ENCODE data around the gene TLNRD1.
"Not testable (repeated sequence)": the region's sequence is repeated elsewhere in the genome, so short reads cannot be mapped to it uniquely, and the experiment has no call there.

TLNRD1 gene

DNA sequence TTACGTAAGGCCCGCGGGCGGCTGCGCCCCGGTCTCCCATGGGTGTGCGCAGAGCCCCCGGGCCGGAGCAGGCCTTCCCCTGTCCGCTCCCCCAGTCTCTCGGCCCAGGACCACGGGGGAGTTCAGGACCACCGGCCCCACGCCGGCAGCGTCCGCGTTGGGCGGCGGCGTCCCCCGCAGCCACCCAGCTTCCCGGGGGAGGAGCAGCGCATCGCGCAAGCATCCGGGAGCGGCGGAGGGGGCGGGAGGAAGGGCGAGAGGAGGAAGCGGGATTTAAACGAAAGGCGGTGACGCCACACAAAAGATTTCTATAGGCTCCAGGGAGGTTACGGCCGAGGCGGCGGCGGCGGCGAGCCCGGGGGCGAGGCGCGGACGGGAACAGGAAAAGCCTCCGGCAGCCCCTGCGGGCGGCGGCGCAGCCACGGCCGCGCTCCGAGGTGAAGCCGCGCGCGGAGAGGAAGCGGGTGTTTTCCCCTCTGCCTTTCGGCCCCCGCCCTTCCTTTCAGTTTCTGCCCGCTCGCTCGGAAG, at the start of gene TLNRD1:
Gene TLNRD1, plus strand, starts transcription at position 300 of the 528 bp plus-strand sequence. CDS start 1,349 bp downstream, outside the sequence.
- no peak for DNase-seq (ENCODE audit: low spot score)

DNA sequence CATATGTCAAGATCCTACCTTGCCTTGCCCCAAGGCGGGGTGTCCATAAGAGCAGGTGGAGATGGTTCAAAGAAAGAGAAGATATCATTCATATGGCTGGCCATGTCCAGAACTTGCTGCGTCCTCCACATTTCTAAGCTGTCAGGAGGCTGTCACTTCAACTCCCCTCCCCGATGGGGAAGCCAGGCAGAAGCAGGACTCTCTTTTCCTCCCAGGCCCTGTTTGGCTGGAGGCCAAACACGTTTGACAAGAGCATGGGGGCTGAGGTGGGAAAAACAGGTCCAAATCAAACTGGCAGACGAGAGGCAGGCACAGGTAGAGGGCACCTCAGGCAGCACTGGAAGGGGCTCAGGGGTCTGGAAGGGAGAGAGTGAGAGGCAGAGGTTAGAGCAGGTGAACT, 48.8 kb upstream of the TLNRD1 start:
- DNase-seq (ENCODE audit: low spot score): no peak

DNA sequence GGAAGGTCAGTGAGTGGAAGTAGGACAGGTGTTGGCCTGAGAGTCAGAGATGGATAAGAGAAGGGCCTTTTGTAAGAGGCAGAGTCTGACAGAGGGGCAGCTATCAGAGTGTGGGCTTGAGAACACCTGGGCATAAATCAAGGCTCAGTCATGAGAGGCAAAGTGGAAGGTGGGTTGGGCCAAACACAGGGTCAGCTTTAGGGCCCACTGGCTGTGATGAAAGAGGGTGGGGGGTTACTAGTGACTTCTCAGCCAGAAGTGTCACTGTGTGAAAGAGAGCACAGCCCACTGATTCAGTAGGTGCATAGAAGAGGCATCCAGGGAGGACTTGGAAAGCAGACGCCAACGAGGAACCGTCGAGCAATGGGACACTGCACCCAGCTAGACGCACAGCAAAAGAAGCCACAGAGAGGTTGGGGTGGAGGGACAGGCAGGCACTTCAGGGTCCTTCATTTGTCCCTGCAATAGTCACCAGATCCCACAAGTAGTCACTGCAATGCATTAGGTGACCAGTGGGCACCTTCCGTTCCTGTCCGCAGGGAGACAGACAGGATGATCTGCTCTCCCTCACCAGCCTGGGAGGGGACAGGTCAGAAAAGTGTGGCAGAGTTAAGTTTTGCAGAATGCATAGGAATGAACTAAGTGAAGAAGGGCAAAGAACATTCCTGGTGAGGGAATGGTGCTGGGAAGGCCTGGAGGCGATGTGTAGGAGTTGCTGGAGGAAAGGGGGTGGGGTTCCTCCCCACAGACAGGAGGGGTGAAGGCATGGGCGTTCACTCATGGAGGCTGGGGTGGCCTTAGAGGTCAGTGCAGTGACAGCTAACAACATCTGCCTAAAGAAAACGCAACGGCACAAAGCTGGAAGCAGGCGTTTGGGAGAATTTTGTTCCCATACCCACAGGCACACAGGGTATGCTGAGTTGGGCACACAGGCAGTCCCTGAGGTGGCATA, 47.4 kb upstream of the TLNRD1 start:
- no peak for DNase-seq (ENCODE audit: low spot score)

DNA sequence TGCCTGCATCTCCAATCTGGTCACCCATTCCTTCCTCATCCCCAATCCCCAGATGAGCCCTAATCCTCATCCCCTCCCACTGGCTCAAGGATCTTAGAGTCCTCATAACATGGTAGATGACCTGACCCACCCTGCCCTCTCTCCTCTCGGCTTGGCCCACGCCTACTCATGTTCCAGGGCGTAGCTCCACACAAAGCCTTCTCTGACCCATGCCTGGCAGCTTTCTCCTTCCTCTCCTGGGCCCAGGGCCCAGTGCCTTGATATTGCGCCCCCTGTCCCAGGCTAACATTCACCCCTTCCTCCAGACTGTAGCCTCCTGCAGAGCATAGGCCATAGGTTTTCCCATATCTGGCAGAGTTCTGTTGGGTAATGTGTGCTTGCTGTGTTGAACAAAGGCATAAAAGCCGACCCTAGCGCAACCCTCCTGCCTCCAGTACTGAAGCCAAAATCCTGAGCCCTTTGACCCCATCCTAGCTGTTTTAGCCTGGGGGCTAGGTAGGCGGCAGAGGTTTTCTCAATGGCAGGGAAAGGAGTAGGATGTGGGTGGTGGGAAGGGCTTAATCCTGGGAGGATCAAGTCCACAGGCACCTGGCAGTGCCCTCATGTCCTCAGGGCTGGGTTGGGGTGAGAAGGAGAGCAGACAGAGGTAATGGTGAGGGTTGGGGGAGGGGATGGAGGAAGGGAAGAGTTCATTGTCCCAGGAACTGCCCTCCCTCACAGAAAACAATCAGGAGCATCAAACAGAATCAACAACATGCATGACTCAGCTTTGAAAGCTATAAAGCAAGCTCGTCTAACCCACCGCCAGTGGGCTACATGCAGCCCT, 46.6 kb upstream of the TLNRD1 start:
- DNase-seq (ENCODE audit: low spot score): no peak

DNA sequence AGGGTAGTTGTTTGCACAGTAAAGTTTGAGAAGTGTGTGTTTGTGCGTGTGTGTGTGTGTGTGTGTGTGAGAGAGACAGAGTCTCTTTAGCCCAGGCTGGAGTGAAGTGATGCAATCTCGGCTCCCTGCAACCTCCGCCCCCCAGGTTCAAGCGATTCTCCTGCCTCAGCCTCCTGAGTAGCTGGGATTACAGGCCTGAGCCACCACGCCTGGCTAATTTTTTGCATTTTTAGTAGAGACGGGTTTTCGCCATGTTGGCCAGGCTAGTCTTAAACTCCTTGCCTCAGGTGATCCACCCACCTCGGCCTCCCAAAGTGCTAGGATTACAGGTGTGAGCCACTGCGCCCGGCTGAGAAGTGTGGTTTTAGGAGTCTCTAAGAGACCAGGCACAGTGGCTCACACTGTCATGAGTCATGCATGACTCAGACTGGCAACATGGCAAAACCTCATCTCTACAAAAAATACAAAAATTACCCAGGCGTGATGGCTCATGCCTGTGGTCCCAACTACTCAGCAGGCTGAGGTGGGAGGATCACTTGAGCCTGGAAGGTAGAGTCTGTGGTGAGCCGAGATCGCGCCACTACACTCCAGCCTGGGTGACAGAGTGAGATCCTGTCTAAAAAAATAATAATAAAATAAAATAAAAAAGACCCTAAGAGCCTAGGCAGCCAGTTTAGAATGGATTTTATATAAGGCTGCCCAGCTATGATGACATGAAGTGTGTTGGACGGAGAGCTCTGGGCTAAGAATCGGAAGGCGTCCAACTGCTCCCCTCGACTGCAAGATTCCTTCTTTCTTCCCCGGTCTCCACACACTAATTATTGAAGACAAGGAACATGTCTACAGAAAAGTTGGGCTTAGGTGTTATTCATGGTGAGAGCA, 44.9 kb upstream of the TLNRD1 start:
- DNase-seq (ENCODE audit: low spot score): not testable (repeated sequence)

DNA sequence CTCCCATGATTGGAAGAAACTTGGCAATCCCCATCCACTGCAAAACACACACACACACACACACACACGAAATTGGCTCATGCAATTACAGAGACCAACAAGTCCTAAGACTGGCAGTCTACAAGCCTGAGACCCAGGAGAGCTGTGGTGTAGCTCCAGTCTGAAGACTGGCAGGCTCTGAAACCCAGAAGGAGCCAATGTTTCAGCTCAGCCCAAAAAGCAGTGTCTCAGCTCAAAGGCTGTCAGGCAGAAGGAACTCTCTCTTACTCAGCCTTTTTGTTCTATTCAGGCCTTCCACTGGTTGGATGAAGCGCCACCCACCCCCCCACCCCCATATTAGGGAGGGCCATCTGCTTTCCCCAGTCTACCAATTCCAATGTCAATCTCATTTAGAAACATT, 43.2 kb upstream of the TLNRD1 start:
- DNase-seq (ENCODE audit: low spot score): no peak

DNA sequence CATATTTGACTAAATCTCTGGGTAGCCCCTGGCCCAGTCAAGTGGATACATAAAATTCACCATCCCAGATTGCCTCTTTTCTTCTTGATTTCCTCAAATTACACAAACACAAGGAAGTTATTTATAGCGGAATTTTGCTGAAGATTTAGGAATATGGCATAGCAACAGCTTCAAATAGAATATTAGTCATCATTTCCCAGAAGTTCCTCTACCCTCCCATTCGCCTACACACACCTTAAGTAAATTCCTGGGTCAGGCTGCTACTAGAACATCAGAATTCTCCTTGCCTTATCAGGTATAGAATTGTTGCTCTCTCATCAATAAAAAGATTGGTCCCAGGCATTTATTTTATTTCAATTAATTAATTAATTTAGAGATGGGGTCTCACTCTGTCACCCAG, 42.7 kb upstream of the TLNRD1 start:
- DNase-seq (ENCODE audit: low spot score): no peak

DNA sequence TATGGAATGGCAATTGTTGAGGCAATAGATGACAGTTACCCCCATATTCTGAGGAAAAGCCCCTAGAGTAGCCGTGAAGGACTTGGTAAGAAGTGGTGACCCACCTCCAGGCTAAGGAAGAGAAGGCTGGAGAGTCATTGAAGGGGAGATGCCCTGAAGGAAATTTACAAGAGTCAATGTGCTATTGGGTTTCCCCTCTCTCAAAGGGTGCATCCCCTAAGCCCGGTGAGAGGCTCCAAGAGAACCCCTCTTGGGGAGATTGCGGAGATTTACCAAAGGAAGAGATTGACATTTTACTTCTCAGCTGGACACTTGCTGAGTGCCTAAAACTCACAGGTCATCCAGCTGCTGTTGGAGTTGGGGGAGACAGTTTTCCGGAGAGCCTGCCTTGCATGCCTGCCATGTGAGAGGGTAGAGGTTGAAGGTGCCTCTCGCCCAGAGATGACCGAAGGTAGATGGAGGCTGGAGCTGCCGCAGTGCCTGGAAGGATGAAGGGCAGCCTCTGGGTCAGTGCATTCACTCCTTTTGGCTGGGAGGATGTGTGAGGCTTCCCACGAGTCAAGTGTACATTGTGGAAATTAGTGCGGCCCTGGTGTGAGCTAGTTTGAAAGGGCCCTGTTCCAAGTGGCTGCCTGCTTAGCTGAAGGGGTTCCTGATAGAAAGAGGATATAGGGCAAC, 41.8 kb upstream of the TLNRD1 start:
- no peak for DNase-seq (ENCODE audit: low spot score)

DNA sequence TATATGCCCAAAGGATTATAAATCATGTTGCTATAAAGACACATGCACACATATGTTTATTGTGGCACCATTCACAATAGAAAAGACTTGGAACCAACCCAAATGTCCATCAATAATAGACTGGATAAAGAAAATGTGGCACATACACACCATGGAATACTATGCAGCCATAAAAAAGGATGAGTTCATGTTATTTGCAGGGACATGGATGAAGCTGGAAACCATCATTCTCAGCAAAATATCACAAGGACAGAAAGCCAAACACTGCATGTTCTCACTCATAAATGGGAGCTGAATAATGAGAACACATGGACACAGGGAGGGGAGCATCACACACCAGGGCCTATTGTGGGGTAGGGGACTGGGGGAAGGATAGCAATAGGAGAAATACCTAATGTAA, 35.3 kb upstream of the TLNRD1 start:
- not testable (repeated sequence) for DNase-seq (ENCODE audit: low spot score)

DNA sequence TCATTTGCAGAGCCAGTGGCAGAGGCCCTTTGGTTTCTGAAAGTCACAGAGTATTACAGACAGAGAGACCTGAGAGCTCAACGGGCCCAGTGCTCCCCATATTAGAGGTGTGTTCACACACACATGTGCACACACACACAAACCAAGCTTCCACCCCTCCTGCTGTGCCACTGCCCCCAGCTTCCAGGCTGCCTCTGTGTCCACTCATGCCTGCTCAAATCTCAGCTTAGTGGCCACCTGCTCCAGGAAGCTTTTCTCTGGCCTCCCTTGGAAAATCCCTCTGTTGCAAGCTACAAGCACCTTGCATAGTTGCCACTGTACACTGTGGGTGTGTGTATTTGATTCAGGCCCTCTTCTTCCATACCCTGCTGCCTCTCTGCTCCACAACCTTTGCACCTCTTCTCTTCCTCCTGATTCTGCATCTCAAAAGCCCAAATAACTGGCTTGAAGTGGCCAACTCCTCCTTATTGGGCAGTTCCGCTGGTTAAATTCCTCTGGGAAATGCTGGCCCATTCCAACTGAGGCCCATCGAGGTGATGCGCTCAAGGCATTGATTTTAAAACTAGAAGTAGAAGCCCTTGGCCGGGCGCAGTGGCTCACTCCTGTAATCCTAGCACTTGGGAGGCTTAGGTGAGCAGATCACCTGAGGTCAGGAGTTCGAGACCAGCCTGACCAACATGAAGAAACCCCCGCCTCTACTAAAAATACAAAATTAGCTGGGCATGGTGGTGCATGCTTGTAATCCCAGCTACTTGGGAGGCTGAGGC, 34.1 kb upstream of the TLNRD1 start:
- no peak for DNase-seq (ENCODE audit: low spot score)

DNA sequence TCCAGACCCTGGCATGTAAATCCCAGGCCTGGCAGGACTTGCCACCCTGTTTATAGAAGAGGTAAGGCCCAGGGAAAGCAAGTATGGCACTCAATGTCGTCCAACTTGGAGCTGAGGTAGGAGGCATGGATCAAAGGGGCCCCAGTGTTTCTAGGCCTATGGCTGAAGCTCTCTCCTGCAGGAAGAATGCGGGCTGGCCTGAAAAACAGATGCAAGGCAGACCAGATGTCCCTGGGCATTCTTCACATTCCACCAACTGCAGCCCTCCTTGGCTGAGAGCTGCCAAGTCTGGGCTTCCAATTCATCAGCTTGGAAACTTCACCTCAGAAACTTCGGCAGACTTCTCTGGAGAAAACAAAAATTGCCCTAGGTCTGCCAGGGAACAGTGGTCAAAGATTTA, 33.3 kb upstream of the TLNRD1 start:
- no peak for DNase-seq (ENCODE audit: low spot score)

DNA sequence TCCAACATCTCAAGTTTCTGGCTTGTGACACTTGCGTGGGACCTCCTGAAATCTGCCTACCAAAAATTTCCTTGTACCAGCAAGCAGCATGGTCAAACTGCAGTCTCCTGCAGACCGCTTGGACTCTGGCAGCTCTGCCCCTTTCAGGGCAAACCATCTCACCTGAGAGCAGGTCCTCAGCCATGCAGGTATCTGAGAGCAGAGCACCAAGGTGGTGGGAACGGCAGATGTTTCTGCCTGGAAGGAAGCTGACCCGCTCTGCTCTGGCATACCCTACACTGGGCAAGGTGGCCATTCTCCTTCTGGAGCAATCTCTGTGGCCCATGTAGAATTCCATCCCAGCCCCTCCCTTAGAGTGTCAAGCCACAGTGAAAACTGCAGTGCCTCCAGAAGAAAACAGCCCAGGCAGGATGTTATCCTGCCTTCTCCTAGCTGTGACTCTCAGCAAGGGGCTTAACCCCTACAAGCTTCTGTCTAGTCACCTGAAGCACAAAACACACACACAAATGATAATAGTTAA, 32.7 kb upstream of the TLNRD1 start:
- no peak for DNase-seq (ENCODE audit: low spot score)

DNA sequence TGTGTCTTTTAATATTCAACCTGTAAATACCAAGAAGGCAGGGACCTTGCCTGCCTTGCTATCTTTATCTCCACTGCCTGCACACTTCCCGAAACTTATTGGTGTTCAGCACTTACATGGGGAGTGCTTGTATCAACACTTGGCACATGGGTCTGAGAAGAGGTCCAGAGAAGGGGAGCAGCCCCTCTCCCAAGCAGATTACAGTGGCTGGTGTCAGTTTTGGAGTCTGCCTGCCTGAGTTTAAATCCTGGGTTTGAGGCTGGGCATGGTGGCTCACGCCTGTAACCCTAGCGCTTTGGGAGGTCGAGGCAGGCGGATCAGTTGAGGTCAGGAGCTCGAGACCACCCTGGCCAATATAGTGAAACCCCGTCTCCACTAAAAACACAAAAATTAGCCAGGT, 31.4 kb upstream of the TLNRD1 start:
- DNase-seq (ENCODE audit: low spot score): no peak

DNA sequence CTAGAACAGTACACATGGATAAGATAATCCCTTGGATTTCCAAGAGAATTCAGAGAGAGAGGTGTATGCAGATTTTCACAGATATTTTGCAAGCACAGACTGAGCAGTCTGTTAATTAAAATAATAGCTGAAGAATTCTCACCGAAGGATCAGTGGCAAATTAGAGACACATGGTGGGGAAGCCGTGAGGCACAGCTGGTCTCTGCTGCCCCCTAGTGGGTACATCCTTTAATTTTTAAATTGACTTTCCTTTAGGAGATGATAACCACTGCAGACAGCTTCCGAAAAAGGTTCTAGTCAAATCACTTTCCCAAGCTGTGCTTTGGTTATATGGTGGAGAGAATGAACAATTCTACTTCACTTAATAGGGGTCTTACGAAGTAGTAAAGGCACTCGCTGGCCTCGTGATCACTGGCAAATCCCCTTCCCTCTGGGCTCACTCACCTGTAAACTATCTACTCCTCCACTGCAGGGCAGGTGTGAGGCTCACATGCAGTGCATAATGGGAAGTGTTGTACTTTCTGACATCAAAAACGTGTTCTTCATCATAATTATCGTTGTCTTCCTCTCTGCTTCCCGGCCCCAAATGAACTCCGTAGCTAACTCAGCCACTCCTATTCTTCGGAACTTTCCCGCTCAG, 30.6 kb upstream of the TLNRD1 start:
- DNase-seq (ENCODE audit: low spot score): peak; percentile 71

DNA sequence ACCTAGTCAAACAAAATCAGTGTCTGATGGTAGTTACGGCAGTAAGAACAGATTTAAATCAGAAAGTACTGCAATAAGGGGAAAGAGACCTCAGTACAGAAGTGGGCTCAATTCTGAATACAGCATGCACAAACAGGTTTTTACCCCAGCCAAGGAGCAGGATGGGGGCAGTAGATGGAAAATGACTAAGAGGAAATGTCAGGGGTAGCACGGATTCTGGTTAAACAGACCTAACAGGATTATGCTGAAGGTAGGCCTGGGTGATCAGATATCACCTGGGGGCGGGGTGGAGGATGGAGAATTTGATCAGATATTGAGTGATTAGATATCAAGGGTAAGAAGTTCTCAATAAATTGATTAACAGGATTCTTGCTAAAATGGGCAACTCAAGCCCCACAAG, 30.1 kb upstream of the TLNRD1 start:
- no peak for DNase-seq (ENCODE audit: low spot score)

DNA sequence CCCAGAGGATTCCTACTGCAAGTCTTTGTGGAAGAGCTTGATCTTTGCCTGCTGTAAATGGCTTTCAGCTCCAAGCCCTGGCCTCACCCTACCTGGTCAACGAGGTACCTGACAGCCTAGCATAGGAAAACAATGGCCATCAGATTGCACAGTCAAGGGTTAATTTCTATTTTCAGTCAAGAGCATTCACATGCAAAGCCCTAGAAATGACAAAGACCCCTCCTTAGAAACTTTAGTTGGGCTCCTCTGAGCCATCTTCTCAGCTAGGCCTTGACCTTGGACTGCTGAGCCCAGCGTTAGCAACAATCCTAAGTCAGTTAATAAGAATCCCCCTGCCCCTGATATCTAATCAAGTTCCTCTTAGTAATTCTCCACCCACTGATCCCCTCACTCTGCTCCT, 29.6 kb upstream of the TLNRD1 start:
- no peak for DNase-seq (ENCODE audit: low spot score)

DNA sequence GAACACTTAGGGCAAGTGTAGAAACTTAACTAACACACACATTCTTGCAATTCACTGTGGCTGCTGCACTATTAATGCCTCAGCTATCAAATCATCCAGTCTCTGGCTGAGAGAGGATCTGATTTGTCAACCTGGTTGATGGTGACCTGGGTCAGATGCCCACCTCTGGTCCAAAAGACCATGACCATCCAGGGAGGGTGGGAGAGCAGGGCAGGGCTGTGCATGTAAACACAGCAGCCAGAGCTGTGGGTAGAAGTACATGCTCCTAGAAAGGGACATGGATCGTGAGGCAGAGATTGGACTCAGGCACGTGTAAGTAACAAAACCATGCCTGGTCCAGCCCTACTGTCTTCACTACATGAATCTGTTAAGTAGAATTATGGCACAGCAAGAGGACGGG, 28.4 kb upstream of the TLNRD1 start:
- no peak for DNase-seq (ENCODE audit: low spot score)

DNA sequence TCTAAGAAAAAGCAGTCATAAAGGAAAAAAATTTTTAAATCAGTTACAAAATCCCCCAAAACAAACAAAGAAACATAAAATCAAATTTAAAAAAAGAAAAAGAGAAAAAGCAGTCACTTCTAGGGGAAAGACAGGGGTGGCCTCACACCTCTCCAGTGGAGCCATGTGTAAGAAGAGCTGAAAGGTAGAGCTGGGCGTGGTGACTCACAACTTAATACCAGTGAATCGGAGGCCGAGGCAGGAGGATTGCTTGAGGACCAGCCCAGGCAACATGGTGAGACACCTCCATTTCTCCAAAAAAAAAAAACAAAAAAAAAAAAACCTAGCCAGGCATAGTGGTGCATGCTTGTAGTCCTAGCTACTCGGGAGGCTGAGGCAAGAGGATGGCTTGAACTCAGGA, 25.8 kb upstream of the TLNRD1 start:
- no peak for DNase-seq (ENCODE audit: low spot score)

DNA sequence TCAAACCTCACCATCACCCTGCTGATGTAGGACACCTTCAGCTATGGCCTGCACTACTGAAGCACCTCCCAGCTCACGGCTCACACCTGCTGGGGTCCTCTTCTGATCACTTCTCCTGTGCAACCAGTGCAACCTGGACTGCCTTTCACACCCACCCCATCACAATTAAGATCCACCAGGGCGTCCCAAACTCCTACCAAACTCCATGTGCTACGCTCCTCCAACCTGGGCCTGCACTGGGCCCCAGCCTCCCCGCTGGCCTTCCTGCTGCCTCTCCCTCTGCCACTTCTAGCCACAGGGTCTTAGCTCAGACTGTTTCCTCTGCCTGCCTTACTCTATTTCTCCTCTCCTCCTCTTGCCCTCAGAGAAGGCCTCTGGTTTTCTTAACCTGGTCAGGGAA, 23.9 kb upstream of the TLNRD1 start:
- DNase-seq (ENCODE audit: low spot score): no peak

DNA sequence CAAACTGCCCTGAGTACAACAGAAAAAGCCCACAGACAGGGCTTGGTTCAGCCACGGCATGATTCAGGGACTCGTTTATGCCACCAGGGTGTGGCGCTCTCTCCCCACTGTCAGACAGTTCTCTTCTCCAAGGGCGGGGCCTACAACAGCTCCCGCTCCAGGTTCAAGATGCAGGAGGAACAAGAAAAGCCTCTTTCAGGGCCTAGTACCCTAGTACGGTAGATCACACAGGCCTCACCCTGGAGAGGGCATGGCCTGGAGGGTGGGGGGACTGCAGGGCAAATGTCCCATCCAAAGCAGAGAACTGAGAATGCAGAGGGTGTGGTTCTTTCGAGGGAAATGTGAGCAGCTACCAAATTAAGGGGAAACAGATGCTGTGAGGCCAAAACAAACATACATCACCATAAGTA, 23.1 kb upstream of the TLNRD1 start:
- peak; percentile 62 for DNase-seq (ENCODE audit: low spot score)
